Thoracic aorta (tissue), 2 donors: ENCODE results near the gene PCYT1B. TPM values are rescaled to one million over a fixed set of nuclear protein-coding genes. Genes with fewer than 3 reads are reported as not detected.

Experiments used
- ATAC-seq: fragments of 150-250 bp; one replicate; pipeline ENCODE4 v1.8.0; 2017; ENCODE audit warnings: low read depth; ENCODE audit not compliant: insufficient number of reproducible peaks, low FRiP score
- DNase-seq: peaks from one replicate; pipeline ENCODE4 v3.0.0-alpha.2; 2020; ENCODE audit warnings: low spot score
- H3K27ac ChIP-seq, 2 donors: fragments of 200-600 bp; sonication (generic); 1 replicate in 1 of 2; 2 replicates in 1 of 2; pipeline ENCODE4 v1.5.1; 2016; ENCODE audit warnings: mild to moderate bottlenecking in 2 of 2, moderate library complexity in 2 of 2
- H3K27me3 ChIP-seq: fragments of 200-600 bp; sonication (generic); replicated peaks from 2 replicates; pipeline ENCODE4 v1.6.0; 2016; ENCODE audit warnings: mild to moderate bottlenecking; ENCODE audit not compliant: insufficient read depth
- H3K36me3 ChIP-seq: fragments of 200-600 bp; sonication (generic); one replicate; pipeline ENCODE4 v1.5.1; 2016
- H3K4me1 ChIP-seq, 2 donors: fragments of 200-600 bp; sonication (generic); 1 replicate in 1 of 2; 2 replicates in 1 of 2; pipeline versions ENCODE4 v1.5.1 to v1.6.0; 2016; ENCODE audit warnings: low read depth in 2 of 2, mild to moderate bottlenecking in 1 of 2; ENCODE audit not compliant: control insufficient read depth in 1 of 2
- H3K4me3 ChIP-seq: fragments of 200-600 bp; sonication (generic); 2 replicates; pipeline ENCODE4 v1.5.1; 2016; ENCODE audit warnings: mild to moderate bottlenecking
- H3K9me3 ChIP-seq: fragments of 200-600 bp; sonication (generic); 2 replicates; pipeline ENCODE4 v1.5.1; 2016
- total RNA-seq, 2 donors: library from RNA; depleted of rRNA; stranded (reverse); fragments of >200 nt; gene quantifications; one replicate each; pipeline versions ENCODE4 v1.1.0 to v1.2.3, GENCODE V29; 2016
- TF ChIP-seq, protein P1 (sequence below): fragments of 200-600 bp; sonication (generic); IDR thresholded peaks from one replicate; pipeline ENCODE4 v1.5.1; 2019; ENCODE audit warnings: antibody characterized with exemption

PCYT1B gene
- total RNA-seq, 2 donors from 2014 or later, result under 0.01 to 0.63 TPM

DNA sequence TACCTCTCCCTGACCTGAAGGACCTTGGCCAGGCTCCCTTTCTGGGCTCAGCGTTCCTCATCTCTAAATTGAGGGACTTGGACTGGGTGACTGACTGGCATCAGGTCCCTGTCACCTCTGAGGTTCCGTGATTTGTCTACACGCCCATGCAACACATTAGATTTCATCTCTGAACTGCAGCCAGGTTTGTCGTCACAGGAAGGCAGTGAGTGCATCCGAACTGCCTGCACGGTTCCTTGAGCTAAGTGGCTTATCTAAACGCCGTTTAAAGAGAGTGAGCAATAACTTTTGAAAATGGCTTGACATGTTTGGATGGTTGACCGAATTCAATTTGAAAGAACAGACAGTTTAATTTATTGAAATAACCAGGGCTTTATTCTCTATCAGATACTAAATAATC is 70.1 kb downstream of the PCYT1B start:
- ATAC-seq, result no peak
- no peak overlapping the region for H3K4me3 ChIP-seq
- TF ChIP-seq, protein P1, sequence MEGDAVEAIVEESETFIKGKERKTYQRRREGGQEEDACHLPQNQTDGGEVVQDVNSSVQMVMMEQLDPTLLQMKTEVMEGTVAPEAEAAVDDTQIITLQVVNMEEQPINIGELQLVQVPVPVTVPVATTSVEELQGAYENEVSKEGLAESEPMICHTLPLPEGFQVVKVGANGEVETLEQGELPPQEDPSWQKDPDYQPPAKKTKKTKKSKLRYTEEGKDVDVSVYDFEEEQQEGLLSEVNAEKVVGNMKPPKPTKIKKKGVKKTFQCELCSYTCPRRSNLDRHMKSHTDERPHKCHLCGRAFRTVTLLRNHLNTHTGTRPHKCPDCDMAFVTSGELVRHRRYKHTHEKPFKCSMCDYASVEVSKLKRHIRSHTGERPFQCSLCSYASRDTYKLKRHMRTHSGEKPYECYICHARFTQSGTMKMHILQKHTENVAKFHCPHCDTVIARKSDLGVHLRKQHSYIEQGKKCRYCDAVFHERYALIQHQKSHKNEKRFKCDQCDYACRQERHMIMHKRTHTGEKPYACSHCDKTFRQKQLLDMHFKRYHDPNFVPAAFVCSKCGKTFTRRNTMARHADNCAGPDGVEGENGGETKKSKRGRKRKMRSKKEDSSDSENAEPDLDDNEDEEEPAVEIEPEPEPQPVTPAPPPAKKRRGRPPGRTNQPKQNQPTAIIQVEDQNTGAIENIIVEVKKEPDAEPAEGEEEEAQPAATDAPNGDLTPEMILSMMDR, result no peak
- H3K27ac ChIP-seq, result no peak overlapping the region
- DNase-seq, result no peak
- H3K9me3 ChIP-seq, result no peaks in the 10 kb centered on the region
- no peaks in the 10 kb centered on the region for H3K27me3 ChIP-seq
- H3K36me3 ChIP-seq, result no peaks in the 10 kb centered on the region
- H3K4me1 ChIP-seq, result no peaks in the 10 kb centered on the region

DNA sequence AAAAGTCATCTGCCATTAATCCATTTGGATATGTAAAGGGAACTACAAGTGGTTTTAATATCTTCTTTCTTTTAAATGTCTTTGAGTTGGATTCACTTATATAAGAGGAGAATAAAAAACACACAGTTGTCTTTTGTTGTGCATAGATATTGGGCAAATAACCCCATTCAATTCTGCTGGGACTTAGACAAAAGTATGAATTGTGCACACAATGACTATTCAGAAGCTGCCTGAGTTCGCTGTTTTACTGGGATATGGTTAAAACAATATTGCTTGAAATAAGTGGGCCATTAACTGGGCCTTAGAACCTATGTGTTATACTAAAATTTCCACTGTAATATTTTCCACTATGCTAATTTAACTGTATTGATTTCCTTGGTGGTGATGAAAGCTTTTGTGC is 71.7 kb downstream of the PCYT1B start:
- no peak overlapping the region for H3K27ac ChIP-seq
- H3K27me3 ChIP-seq, result no peaks in the 10 kb centered on the region
- H3K36me3 ChIP-seq, result no peaks in the 10 kb centered on the region
- DNase-seq (no peak), ATAC-seq (no peak)
- no peaks in the 10 kb centered on the region for H3K9me3 ChIP-seq
- H3K4me3 ChIP-seq, result no peak overlapping the region
- H3K4me1 ChIP-seq, result no peaks in the 10 kb centered on the region
- TF ChIP-seq, protein P1, result no peak

GRCh38 chrX:24574743-24575142 is 72.4 kb downstream of the PCYT1B start:
- Histone ChIP-seq H3K4me3 (no peak overlapping the region), H3K27ac (no peak overlapping the region), H3K27me3 (no peaks in the 10 kb centered on the region), H3K4me1 (no peaks in the 10 kb centered on the region), H3K36me3 (no peaks in the 10 kb centered on the region), H3K9me3 (no peaks in the 10 kb centered on the region)
- DNase-seq (no peak), ATAC-seq (no peak)
- TF ChIP-seq, protein P1, result no peak

GRCh38 chrX:24567169-24567568 is 80.0 kb downstream of the PCYT1B start:
- Histone ChIP-seq H3K4me1 (no peaks in the 10 kb centered on the region), H3K27me3 (no peaks in the 10 kb centered on the region), H3K36me3 (no peaks in the 10 kb centered on the region), H3K27ac (no peak overlapping the region), H3K4me3 (no peak overlapping the region), H3K9me3 (no peaks in the 10 kb centered on the region)
- TF ChIP-seq, protein P1, result no peak
- no peak for ATAC-seq
- DNase-seq, result no peak

DNA sequence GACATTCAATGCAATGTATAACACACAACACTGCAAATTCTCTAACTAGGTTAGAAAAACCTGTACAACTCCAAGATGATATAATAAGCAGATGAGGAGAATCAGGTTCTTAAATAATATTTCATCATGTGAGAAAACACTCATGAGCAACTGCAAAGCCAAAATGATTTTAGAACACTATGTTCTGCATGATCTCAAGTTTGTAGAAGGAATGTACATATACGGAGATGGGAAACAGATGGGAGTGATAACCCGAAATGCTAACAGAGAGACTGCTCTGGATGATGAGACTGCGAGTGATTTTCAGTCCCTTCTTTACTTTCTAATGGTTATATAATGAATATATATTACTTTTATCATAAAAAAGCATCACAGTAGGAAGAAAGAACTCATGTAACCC is 80.9 kb downstream of the PCYT1B start:
- Histone ChIP-seq H3K9me3 (no peaks in the 10 kb centered on the region), H3K4me3 (no peak overlapping the region), H3K4me1 (no peaks in the 10 kb centered on the region), H3K36me3 (no peaks in the 10 kb centered on the region), H3K27me3 (no peaks in the 10 kb centered on the region), H3K27ac (no peak overlapping the region)
- DNase-seq (no peak), ATAC-seq (no peak)
- TF ChIP-seq, protein P1, result no peak
